ENCODE results near the gene PALLD.
"Not testable (repeated sequence)": the region's sequence is repeated elsewhere in the genome, so short reads cannot be mapped to it uniquely, and the experiment has no call there.

PALLD gene

GRCh38 chr4:168491563-168491962 lies 5.3 kb upstream of the PALLD start:
- no peak for DNase-seq (ENCODE audit: low read depth in 2 of 2)

- no peak for DNase-seq (ENCODE audit: low read depth in 2 of 2)
Observed at GRCh38 chr4:168498251-168498650, 1.4 kb downstream of the PALLD start.

GRCh38 chr4:168499241-168499640 lies 2.4 kb downstream of the PALLD start:
- no peak for DNase-seq (ENCODE audit: low read depth in 2 of 2)

DNA sequence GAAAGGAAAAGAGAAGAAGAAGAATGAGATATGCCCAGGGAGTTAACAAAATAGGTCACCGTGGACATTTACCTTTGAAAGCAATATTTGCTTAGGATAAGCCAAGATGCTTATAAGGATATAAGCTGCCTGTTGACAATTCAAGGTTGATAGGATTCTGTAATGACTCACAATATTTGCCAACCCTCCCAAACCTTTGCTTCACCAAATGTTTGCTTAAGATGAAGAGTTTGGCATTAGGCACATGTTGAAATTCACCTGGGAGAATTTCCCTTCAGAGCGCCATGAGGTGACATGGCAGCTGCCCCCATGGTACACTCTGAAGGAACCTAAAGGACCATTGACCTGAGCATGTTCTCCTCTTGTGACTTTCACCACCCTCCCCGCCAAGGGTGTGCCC lies 4.6 kb downstream of the PALLD start:
- no peak for DNase-seq (ENCODE audit: low read depth in 2 of 2)

DNA sequence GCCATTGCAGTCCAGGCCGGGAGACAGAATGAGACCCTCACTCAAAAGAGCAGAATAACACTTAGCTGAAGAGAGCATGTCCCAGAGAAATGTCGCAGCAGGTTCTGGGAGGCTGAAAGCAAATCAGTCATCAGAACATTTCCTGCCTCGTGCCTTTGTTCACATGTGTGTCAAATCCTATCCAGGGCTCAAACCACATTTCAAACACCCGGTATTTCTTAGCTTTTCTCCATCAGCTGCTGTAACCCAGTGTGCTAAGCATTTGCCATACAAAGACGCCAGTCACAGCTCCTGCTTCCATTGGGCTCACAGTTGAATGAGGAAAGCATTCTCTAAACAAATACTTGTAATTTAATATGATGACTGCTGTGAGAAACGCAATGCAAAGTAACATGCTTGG lies 6.0 kb downstream of the PALLD start:
- DNase-seq (ENCODE audit: low read depth in 2 of 2) = no peak

- no peak for DNase-seq (ENCODE audit: low read depth in 2 of 2)
Observed at GRCh38 chr4:168503652-168504362, 7.0 kb downstream of the PALLD start.

DNA sequence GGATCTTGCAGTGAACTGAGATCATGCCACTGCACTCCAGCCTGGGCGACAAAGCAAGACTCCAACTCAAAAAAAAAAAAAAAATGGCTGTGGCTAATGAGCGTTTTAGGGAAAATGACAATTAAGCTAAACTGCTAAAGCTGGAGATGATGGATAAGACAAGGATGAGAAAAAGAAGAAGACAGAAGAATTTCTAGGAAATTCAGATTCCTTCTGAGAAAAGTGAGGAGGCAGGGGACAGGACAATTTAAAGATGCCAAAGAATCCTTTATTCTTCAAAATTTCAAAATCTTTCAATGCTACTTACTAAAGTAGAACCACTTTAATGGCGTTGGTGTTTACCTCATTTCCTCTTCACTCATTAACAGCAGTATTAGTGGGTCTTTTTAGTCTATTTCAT lies 7.7 kb downstream of the PALLD start:
- no peak for DNase-seq (ENCODE audit: low read depth in 2 of 2)

- no peak for DNase-seq (ENCODE audit: low read depth in 2 of 2)
Observed at GRCh38 chr4:168506014-168506413, 9.2 kb downstream of the PALLD start.

DNA sequence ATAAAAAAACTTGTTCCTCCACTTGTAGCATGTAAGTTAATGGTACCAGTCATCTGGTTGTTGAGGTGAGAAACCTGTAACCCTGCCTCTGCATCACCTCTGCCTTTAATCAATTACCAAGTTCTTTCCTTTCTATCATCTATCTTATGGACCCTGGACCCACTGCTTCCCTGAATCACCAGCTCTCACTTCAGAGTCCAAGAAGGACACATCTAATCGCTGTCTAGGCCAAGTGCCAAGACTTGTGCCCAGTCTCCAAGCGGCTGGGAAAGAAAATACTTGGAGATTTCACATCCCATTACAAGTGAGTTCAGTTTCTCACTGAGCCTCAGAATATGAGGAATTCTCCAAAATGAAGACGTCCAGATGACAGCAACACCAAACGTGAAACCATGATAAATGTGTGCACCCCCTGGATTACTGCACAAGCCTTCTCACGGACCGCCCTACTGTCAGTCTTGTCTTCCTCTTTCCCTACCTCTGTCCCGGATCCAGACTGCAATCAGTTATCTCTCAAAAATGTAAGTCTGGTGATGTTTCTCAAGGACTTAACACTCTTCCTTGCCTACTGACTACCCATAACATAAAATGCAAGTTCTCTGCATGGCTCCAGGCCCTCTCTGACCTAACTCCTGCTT lies 10.4 kb downstream of the PALLD start:
- DNase-seq (ENCODE audit: low read depth in 2 of 2) = no peak

DNA sequence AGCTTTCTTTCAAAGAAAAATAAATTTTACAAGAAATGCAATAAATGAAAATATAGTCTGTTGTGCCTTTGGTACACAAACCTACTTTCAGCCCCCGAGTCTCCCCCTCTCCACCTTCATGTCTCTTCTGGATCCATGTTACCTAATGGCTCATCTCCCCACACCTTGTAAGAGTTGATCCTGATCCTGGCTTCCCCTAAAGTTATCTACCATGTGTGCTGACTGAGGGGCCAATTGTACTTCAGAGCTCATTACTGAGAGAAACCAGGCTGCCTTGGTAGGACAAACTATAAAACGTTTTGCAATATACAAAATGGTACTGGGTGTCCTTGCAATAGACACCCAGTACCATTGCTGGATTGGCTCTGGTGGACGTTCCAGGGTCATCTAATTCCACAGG lies 11.8 kb downstream of the PALLD start:
- no peak for DNase-seq (ENCODE audit: low read depth in 2 of 2)

- no peak for DNase-seq (ENCODE audit: low read depth in 2 of 2)
Observed at GRCh38 chr4:168509786-168510185, 12.9 kb downstream of the PALLD start.

DNA sequence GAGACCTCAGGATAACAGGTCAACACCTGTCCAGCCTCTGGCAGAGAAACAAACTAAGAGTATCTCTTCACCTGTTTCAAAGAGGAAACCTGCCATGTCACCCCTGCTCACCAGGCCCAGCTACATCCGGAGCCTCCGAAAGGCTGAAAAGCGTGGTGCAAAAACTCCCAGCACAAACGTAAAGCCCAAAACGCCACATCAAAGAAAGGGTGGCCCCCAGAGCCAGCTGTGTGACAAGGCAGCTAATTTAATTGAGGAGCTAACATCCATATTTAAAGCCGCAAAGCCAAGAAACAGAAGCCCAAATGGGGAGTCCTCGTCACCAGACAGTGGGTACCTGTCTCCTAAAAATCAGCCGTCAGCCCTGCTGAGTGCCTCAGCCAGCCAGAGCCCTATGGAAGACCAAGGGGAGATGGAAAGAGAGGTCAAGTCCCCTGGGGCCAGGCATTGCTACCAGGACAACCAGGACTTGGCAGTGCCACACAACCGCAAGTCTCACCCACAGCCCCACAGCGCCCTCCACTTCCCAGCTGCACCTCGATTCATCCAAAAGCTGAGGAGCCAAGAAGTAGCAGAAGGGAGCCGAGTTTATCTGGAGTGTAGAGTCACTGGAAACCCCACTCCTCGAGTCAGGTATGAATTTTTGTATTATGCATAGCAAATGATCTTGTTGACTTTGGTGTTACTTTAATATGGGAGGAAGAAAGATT lies 15.1 kb downstream of the PALLD start:
- DNase-seq (ENCODE audit: low read depth in 2 of 2) = peak; percentile 41 to 49

DNA sequence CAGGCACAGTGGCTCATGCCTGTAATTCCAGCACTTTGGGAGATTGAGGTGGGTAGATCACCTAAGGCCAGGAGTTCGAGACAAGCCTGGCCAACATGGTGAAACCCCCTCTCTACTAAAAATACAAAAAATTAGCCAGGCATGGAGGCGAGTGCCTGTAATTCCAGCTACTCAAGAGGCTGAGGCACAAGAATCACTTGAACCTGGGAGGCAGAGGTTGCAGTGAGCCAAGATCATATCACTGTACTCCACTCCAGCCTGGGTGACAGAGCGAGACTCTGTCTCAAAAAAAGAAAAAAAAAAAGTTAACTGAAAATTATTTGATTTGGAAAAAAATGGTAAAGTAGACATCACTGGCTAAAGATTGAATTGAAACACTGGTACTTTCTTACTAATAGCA lies 17.0 kb downstream of the PALLD start:
- DNase-seq (ENCODE audit: low read depth in 2 of 2) = not testable (repeated sequence)

DNA sequence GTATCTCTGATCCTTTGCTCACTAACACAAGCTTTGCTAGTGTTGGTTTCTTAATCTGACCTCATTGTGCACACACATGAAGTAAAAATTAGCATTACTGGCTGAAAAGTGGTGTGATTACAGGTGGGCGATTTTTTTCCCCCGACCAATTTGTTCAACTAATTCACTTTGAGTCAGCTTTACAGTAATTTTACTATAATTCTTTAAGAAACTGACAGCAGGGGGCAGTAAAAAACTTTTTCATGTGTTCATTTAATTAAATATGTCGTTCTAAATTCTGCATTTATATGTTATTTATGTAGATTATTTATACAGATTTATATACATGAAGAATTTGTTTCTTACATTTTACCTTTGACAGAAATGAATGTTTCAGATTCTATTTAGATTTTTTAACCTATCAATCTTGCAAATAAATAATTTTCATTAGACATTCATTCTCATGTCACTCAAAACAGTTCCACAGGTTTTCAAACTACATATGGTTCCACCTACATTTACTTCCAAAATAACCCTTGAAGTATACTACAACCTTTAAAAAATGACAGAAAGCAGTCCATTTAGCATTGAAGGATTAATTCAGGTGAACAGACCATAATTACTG lies 17.5 kb downstream of the PALLD start:
- DNase-seq (ENCODE audit: low read depth in 2 of 2) = no peak

DNA sequence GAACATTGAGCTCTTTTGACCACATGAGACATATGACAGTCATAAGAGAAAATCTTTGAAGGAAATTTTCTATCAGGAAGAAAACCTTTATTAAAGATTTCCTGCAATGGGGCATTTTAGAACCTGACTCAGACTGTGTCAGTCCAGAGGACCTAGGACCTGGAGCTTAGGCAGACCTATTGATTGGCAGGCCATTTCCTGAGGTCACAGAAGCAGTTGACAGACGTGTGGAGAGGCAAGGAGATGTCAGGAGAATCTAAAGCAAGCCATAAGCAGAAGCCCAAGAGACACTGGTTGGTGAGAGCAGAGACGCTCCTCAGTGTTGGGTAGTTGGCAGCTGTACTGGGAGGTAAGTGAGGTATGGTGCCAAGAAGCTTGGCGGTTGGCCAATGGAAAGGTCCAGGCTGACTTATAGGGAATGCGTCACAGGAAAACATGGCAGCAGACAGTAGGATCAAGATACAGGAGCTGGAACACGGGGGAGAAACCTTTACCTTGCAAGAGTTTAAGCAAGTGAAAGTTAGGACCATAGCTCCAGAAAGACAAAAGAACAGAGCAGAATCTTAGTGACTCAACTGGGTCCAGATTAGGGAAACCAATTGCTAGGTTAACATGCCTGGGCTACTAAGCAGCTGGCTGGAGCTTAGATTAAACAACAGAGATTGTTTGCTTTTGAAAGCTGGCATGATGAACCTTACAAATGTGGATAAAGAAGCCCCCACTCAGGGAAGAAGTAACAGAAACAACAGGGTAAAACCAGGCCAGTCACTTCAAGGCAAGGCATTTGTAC lies 18.6 kb downstream of the PALLD start:
- DNase-seq (ENCODE audit: low read depth in 2 of 2) = no peak

DNA sequence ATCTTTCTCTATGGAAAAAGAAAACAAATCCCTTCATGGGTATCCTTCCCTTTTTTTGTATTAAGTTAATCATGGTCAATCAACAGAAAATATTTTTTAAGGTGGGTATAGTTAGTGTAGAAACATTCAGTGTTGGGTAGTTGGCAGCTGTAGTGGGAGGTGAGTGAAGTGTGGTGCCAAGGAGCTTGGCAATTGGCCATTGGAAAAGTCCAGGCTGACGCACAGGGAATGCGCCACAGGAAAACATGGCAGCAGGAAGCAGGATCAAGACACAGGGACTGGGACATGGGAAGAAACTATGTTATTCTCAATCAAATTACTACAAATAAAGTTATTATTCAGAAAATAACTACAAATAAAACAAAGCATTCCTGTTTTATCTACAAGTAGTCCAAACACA lies 20.0 kb downstream of the PALLD start:
- no peak for DNase-seq (ENCODE audit: low read depth in 2 of 2)

GRCh38 chr4:168519576-168519975 lies 22.7 kb downstream of the PALLD start:
- DNase-seq (ENCODE audit: low read depth in 2 of 2) = no peak

- no peak for DNase-seq (ENCODE audit: low read depth in 2 of 2)
Observed at GRCh38 chr4:168521721-168522120, 24.9 kb downstream of the PALLD start.

DNA sequence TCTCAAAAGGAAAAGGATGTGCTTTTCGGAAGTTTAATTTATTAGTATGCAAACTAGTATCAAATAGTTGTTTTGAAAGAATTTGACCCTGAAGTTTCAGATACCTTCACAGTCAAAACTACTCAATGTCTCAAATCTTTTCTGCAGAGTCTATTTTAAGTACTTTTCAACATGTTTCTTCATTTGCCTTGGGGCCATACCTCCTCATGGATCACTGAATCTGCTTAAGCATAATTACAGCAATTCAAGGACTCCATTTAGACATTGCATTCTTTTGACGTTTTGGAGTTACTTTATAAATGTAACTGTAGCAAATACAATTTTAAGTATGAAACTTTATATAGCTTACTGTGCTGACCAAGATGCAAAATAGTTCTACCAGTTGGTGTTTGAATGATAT lies 25.5 kb downstream of the PALLD start:
- no peak for DNase-seq (ENCODE audit: low read depth in 2 of 2)

GRCh38 chr4:168522829-168523489 lies 26.1 kb downstream of the PALLD start:
- no peak for DNase-seq (ENCODE audit: low read depth in 2 of 2)

DNA sequence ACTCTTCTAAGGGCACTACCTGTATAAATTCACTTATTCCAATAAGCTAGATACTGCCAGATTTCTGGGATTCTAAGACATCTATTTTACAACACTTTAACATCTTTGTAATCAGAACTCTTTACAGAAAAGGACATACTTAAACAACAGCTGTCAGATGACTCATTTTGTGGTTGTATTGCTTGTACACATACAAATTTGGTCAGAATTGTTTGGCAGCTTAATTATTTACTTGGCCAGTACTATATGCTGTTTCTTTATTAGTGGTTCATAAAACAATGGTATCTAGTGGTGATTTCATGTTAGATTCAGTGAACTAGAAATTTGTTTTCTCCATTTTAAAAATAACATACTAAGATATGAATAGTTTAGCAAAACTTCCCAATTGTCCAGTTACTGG lies 27.2 kb downstream of the PALLD start:
- DNase-seq (ENCODE audit: low read depth in 2 of 2) = no peak

All from stimulated activated CD8-positive, alpha-beta memory T cell treated with anti-CD3 and anti-CD28 coated beads, Interleukin-2, amount 100 ng/mL, for 48 hours (primary cell).